T-cell (primary cell): ENCODE measurements around the gene PTPN1. TPM values are rescaled to one million over a fixed set of nuclear protein-coding genes. Genes with fewer than 3 reads are reported as not detected.

Source experiments
- ATAC-seq, 4 experiments: fragments of 200-7000 bp in 3 of 4; fragments of 150-1000 bp in 1 of 4; cut with Tn5 transposase; replicated peaks in 1 of 4; 1 replicate in 3 of 4; 2 replicates in 1 of 4; pipeline ENCODE4 v1.10.0; 2021; ENCODE audit warnings: moderate library complexity in 3 of 4, mild to moderate bottlenecking in 2 of 4, moderate number of reproducible peaks in 1 of 4
- CTCF ChIA-PET, 2 donors: fragments of 300-600 bp; sonication (Branson Sonifier 250); formaldehyde crosslinking; loops; one replicate each; lab custom pipeline; 2022; ENCODE audit warnings: antibody characterized with exemption in 2 of 2; lab: Charles Lee
- POLR2A ChIA-PET, 2 donors: fragments of 300-600 bp; sonication (Branson Sonifier 250); formaldehyde crosslinking; loops; one replicate each; lab custom pipeline; 2022; ENCODE audit warnings: antibody characterized with exemption in 2 of 2; lab: Charles Lee
- DNase-seq, 35 experiments: peaks; one replicate each; pipeline versions ENCODE4 v3.0.0 to v3.0.0-alpha.2; 2013 to 2023
- H3K27ac ChIP-seq: one replicate; pipeline ENCODE4 v1.5.1; 2013; ENCODE audit warnings: low read length
- H3K27me3 ChIP-seq, 2 experiments: replicated peaks in 1 of 2; 1 replicate in 1 of 2; 2 replicates in 1 of 2; pipeline versions ENCODE4 v1.6.1 to v1.7.0; 2013; ENCODE audit warnings: low read length in 1 of 2, mixed read lengths in 1 of 2; ENCODE audit not compliant: control insufficient read depth in 2 of 2, insufficient read depth in 2 of 2; ENCODE audit errors: extremely low read depth in 1 of 2
- H3K36me3 ChIP-seq, 2 donors: 1 replicate in 1 of 2; 2 replicates in 1 of 2; pipeline versions ENCODE4 v1.6.1 to v1.7.0; 2013; ENCODE audit warnings: low read length in 1 of 2; ENCODE audit not compliant: control insufficient read depth in 2 of 2, insufficient read depth in 1 of 2; ENCODE audit errors: extremely low read depth in 1 of 2
- H3K4me1 ChIP-seq, 2 experiments: 1 replicate in 1 of 2; 2 replicates in 1 of 2; pipeline versions ENCODE4 v1.6.1 to v1.7.0; 2013; ENCODE audit warnings: low read length in 2 of 2, mixed read lengths in 1 of 2; ENCODE audit not compliant: insufficient read depth in 2 of 2, control insufficient read depth in 1 of 2; ENCODE audit errors: extremely low read depth in 1 of 2
- H3K4me3 ChIP-seq, 2 donors: 1 replicate in 1 of 2; 2 replicates in 1 of 2; pipeline versions ENCODE4 v1.5.1 to v1.7.0; 2013; ENCODE audit warnings: mild to moderate bottlenecking in 2 of 2, low read length in 1 of 2, moderate library complexity in 1 of 2; ENCODE audit not compliant: control insufficient read depth in 1 of 2; ENCODE audit errors: extremely low read depth in 1 of 2
- H3K9me3 ChIP-seq: 2 replicates; pipeline ENCODE4 v1.7.0; 2013
- H3K27ac Mint-ChIP-seq, 2 donors: one replicate each; pipeline ENCODE4 v1.8.0; 2020 to 2021; ENCODE audit warnings: mild to moderate bottlenecking in 2 of 2, mixed read lengths in 2 of 2
- H3K27me3 Mint-ChIP-seq, 2 donors: one replicate each; pipeline ENCODE4 v1.8.0; 2021 to 2022; ENCODE audit warnings: mixed read lengths in 2 of 2
- H3K36me3 Mint-ChIP-seq: one replicate; pipeline ENCODE4 v1.8.0; 2021; ENCODE audit warnings: mixed read lengths
- H3K4me1 Mint-ChIP-seq, 3 donors: one replicate each; pipeline ENCODE4 v1.8.0; 2020 to 2022; ENCODE audit warnings: mixed read lengths in 3 of 3, mild to moderate bottlenecking in 1 of 3
- H3K4me3 Mint-ChIP-seq, 3 donors: one replicate each; pipeline ENCODE4 v1.8.0; 2020 to 2022; ENCODE audit warnings: mild to moderate bottlenecking in 3 of 3, mixed read lengths in 3 of 3, moderate library complexity in 3 of 3
- H3K9me3 Mint-ChIP-seq, 3 donors: one replicate each; pipeline ENCODE4 v1.8.0; 2020 to 2022; ENCODE audit warnings: mixed read lengths in 3 of 3
- WGBS: methylation state at CpG from one replicate; pipeline ENCODE4 v1.1.5; 2013; ENCODE audit warnings: missing lambda C conversion rate; ENCODE audit not compliant: insufficient coverage; 5-methylcytosine and 5-hydroxymethylcytosine counted together
- total RNA-seq, 35 experiments: library from RNA in 6 of 35; stranded (reverse) in 6 of 35; fragments of 120-200 nt in 1 of 35; gene quantifications; one replicate each; pipeline versions ENCODE4 v1.2.1 to v1.2.4 and lab custom pipeline; 2013 to 2026

The PTPN1 gene
- total RNA-seq, 5 donors from 2014 or later (not counting 1 experiment from before 2014, with no cell fraction given): 50.7 to 67.9 (median 55.3) TPM

DNA sequence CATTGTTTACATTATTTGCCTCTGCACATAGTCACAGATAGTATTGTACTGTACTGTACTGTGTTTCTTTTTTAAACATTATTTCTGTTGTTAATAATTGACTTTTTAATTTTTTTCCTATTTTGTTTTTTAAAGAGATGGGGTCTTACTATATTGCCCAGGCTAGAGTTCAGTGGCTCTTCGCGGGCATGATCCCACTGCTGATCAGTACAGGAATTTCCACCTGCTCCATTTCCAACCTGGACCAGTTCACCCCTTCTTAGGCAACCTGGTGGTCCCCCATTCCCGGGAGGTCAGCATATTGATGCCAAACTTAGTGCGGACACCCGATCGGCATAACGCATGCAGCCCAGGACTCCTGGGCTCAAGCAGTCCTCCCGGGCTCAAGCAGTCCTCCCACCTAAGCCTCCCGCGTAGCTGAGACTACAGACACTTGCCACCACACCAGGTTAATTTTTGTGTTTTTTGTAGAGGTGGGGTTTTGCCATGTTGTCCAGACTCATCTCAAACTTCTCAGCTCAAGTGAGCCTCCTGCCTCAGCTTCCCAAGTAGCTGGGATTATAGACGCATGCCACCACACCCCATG lies 47.5 kb downstream of the PTPN1 start:
- peaks cover 0 to 23% of the 10 kb centered on the region in 2 donors for H3K36me3 ChIP-seq
- H3K4me3 ChIP-seq: no peak overlapping the region
- H3K27me3 ChIP-seq: no peaks in the 10 kb centered on the region
- WGBS: 98% methylated on average over 7 of the region's 11 CpGs
- ChIA-PET CTCF (interaction anchor here in 1 of 2 donors (0.5 kb wide), 1 partner anchor 78 kb away, joined by 3 read pairs; no protein-coding TSS in a partner anchor), POLR2A (interaction anchor here in 1 of 2 donors (0.6 kb wide), 1 partner anchor 10 kb away, joined by 3 read pairs; no protein-coding TSS in a partner anchor)
- Mint-ChIP-seq H3K27ac (peak overlapping the region in 1 of 2 donors; percentile 16), H3K9me3 (no peaks in the 10 kb centered on the region), H3K4me3 (no peak overlapping the region), H3K36me3 (peaks cover 24% of the 10 kb centered on the region), H3K27me3 (no peaks in the 10 kb centered on the region), H3K4me1 (peaks cover 42 to 62% (median 58%) of the 10 kb centered on the region in 3 donors)
- no peak for DNase-seq
- peaks cover 0 to 26% of the 10 kb centered on the region in 2 experiments for H3K4me1 ChIP-seq
- no peaks in the 10 kb centered on the region for H3K9me3 ChIP-seq
- no peak overlapping the region for H3K27ac ChIP-seq
- ATAC-seq: no peak

DNA sequence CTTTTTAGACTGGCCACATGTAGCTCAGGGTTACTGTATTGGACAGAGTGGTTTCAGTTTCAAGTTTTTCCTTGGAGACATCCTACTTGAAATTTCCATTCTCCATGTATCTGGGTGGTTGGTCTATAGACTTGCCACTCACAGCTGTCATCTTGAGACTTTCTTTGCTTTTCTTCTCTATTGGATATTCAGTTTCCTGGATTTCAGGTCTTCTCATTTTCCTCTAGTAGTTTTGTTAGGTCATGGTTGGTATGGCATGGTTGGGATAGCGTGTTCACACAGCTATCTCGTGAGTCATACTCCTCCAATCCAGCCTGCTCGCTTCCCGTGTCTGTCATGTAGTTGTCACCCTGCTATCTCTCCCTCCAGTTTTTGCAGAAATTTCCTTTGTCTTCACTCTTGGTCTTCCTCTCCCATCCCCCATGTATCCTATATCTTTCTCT lies 48.3 kb downstream of the PTPN1 start:
- Mint-ChIP-seq H3K36me3 (peaks cover 31% of the 10 kb centered on the region), H3K4me3 (no peak overlapping the region), H3K9me3 (no peaks in the 10 kb centered on the region), H3K4me1 (peaks cover 50 to 68% (median 64%) of the 10 kb centered on the region in 3 donors), H3K27me3 (no peaks in the 10 kb centered on the region), H3K27ac (no peak overlapping the region)
- DNase-seq: no peak
- ATAC-seq: no peak
- Histone ChIP-seq H3K9me3 (no peaks in the 10 kb centered on the region), H3K4me3 (no peak overlapping the region), H3K4me1 (peaks cover 0 to 26% of the 10 kb centered on the region in 2 experiments), H3K36me3 (peaks cover 0 to 31% of the 10 kb centered on the region in 2 donors), H3K27me3 (no peaks in the 10 kb centered on the region), H3K27ac (no peak overlapping the region)
- POLR2A ChIA-PET: interaction anchor here in 1 of 2 donors (0.6 kb wide), 1 partner anchor 11 kb away, joined by 3 read pairs; no protein-coding TSS in a partner anchor
- no CpG with 5 or more reads among the region's 4 CpGs for WGBS
- CTCF ChIA-PET: interaction anchor here (0.5 to 0.9 kb wide), 2 partner anchors 46 to 79 kb away, joined by 3 to 6 read pairs; no protein-coding TSS in a partner anchor

DNA sequence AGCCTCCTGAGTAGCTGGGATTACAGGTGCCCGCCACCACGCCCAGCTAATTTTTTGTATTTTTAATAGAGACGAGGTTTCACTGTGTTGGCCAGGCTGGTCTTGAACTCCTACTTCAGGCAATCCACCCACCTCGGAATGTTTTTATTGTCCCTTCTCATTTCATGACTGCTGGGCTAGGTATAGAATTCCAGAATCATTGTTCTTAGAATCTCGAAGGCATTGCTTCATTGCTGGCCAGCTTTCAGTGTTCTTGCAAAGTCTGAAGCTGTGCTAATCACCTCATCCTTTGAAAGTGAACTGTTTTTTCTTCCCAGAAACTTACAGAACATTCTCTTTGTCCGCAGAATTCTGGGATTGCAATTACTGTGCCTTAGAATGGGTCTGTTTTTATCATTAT lies 49.0 kb downstream of the PTPN1 start:
- H3K36me3 ChIP-seq: peaks cover 0 to 34% of the 10 kb centered on the region in 2 donors
- H3K4me1 ChIP-seq: peaks cover 0 to 23% of the 10 kb centered on the region in 2 experiments
- H3K27ac ChIP-seq: no peak overlapping the region
- H3K9me3 Mint-ChIP-seq: no peaks in the 10 kb centered on the region
- peak overlapping the region in 1 of 2 donors; percentile 17 for H3K27ac Mint-ChIP-seq
- no peak for ATAC-seq
- no peaks in the 10 kb centered on the region for H3K27me3 ChIP-seq
- ChIA-PET POLR2A (no interaction called here), CTCF (interaction anchor here in 1 of 2 donors (0.7 to 0.9 kb wide), 3 partner anchors 17 to 123 kb away, joined by 3 to 6 read pairs (median 3); no protein-coding TSS in a partner anchor)
- H3K4me1 Mint-ChIP-seq: peaks cover 51 to 69% (median 67%) of the 10 kb centered on the region in 3 donors
- no peak overlapping the region for H3K4me3 ChIP-seq
- peaks cover 32% of the 10 kb centered on the region for H3K36me3 Mint-ChIP-seq
- H3K27me3 Mint-ChIP-seq: no peaks in the 10 kb centered on the region
- WGBS: 100% methylated on average over 1 of the region's 6 CpGs
- no peak overlapping the region for H3K4me3 Mint-ChIP-seq
- H3K9me3 ChIP-seq: no peaks in the 10 kb centered on the region
- no peak for DNase-seq

DNA sequence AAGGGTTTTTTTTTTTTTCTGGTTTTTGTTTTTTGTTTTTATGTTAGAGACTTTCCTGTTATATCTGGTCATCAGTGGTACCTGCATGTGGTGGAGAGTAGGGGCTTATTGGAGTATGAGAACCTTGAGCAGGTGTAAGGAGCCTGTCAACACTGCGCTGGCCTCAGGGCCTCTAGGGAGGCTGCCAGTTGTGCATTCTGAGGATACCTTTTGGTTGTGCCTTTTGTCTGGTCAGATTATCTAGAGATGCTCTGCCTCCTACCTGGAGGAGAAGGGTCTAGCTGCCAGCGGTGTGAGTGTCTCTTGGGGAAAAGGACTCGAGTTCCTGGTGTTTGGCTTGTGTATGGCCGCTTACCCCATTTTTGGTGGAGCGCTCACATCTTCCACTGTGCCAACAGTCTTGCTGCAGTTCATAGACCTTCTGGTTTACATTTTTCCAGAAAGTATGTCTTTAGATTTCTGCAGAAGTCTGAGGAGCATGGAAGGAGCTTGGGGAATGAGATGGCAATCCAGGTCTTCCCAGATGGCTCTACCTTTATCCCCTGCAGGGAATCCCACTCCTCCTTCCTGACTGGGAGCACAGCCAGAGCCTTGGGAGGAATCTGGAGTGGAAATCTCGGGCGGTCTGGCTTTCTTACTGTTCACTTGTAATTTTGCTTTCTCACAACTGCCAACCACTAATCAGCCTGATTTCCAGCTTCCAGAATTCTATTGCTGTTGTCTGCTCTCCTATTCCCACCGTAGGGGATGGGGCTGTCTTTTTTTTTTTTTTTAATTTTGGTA lies 49.9 kb downstream of the PTPN1 start:
- ChIA-PET POLR2A (interaction anchor here in 1 of 2 donors (0.5 kb wide), 1 partner anchor 27 kb away, joined by 3 read pairs; no protein-coding TSS in a partner anchor), CTCF (interaction anchor here in 1 of 2 donors (0.7 kb wide), 2 partner anchors 16 to 122 kb away, joined by 3 read pairs; no protein-coding TSS in a partner anchor)
- WGBS: 94% methylated on average over 3 of the region's 8 CpGs
- H3K4me3 ChIP-seq: no peak overlapping the region
- ATAC-seq (no peak), DNase-seq (no peak)
- Mint-ChIP-seq H3K27ac (peak overlapping the region; percentile 17 to 36), H3K4me1 (peaks cover 54 to 74% (median 74%) of the 10 kb centered on the region in 3 donors), H3K9me3 (no peaks in the 10 kb centered on the region), H3K4me3 (no peak overlapping the region), H3K27me3 (no peaks in the 10 kb centered on the region), H3K36me3 (peaks cover 38% of the 10 kb centered on the region)
- H3K36me3 ChIP-seq: peaks cover 0 to 40% of the 10 kb centered on the region in 2 donors
- H3K9me3 ChIP-seq: no peaks in the 10 kb centered on the region
- H3K4me1 ChIP-seq: peaks cover 0 to 21% of the 10 kb centered on the region in 2 experiments
- no peaks in the 10 kb centered on the region for H3K27me3 ChIP-seq
- no peak overlapping the region for H3K27ac ChIP-seq

DNA sequence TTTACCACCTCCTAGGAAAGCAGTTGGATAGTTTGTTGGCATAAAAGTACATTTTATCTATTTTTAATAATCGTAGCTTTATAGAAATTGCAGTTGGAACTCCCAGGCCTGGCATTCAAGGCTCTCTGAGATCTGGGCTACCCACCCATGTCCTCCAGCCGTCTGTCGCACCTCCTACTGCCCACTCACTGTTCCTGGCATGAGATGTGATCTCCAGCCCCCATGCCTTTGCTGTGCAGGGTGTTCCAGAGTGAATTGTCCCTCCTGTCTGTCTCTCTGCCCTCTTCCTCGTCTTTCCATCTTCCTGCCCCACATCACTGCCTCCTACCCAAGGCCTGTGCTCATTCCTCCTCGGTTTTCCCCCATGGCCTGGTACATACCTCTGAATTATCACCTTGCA lies 50.7 kb downstream of the PTPN1 start:
- Histone ChIP-seq H3K4me1 (peaks cover 0 to 21% of the 10 kb centered on the region in 2 experiments), H3K4me3 (no peak overlapping the region), H3K9me3 (no peaks in the 10 kb centered on the region), H3K36me3 (peaks cover 0 to 48% of the 10 kb centered on the region in 2 donors), H3K27ac (no peak overlapping the region), H3K27me3 (no peaks in the 10 kb centered on the region)
- Mint-ChIP-seq H3K9me3 (no peaks in the 10 kb centered on the region), H3K36me3 (peaks cover 40% of the 10 kb centered on the region), H3K27me3 (no peaks in the 10 kb centered on the region), H3K27ac (peak overlapping the region; percentile 74 to 87), H3K4me1 (peaks cover 52 to 75% (median 73%) of the 10 kb centered on the region in 3 donors), H3K4me3 (peak overlapping the region in 2 of 3 donors; percentile 38 to 44)
- ChIA-PET POLR2A (no interaction called here), CTCF (interaction anchor here (0.6 kb wide), 2 partner anchors 13 to 56 kb away, joined by 3 to 4 read pairs; no protein-coding TSS in a partner anchor)
- no peak for ATAC-seq
- 58% methylated on average over 3 of the region's 5 CpGs for whole genome bisulfite sequencing
- no peak for DNase-seq
